H1 (cell line): ENCODE results near the gene IL2RA. TPM values are rescaled to one million over a fixed set of nuclear protein-coding genes. Genes with fewer than 3 reads are reported as not detected.

Source experiments
- CTCF ChIA-PET: fragments of 300-600 bp; sonication (Branson Sonifier 250); formaldehyde crosslinking; loops from one replicate; lab custom pipeline; 2021; ENCODE audit not compliant: partially characterized antibody; lab: Charles Lee
- POLR2A ChIA-PET: fragments of 300-600 bp; sonication (Branson Sonifier 250); formaldehyde crosslinking; loops from one replicate; lab custom pipeline; 2021; ENCODE audit warnings: inconsistent platforms; ENCODE audit not compliant: partially characterized antibody; lab: Charles Lee
- DNase-seq, 2 experiments: peaks; one replicate each; pipeline versions ENCODE4 v3.0.0 to v3.0.0-alpha.2; 2010 to 2022; ENCODE audit warnings: low spot score in 2 of 2, low read depth in 1 of 2, mixed read lengths in 1 of 2
- FAIRE-seq: peaks from 2 replicates; lab custom pipeline; 2011; peaks lifted over from hg19 to GRCh38; lab: Jason Lieb, UNC
- H2AFZ ChIP-seq: 2 replicates; pipeline ENCODE4 v1.8.1; 2012; ENCODE audit warnings: low read length, inconsistent platforms
- H2AK5ac ChIP-seq: 2 replicates; pipeline ENCODE4 v1.6.1; 2013; ENCODE audit warnings: low read depth, low read length
- H2BK120ac ChIP-seq: replicated peaks from 2 replicates; pipeline ENCODE3; 2013; ENCODE audit warnings: low read depth, low read length, inconsistent platforms
- H2BK12ac ChIP-seq: 2 replicates; pipeline ENCODE4 v1.6.1; 2013; ENCODE audit warnings: low read depth, low read length
- H2BK15ac ChIP-seq: 2 replicates; pipeline ENCODE4 v1.6.1; 2013; ENCODE audit warnings: low read length
- H2BK20ac ChIP-seq: 2 replicates; pipeline ENCODE4 v1.6.1; 2013; ENCODE audit warnings: low read length
- H2BK5ac ChIP-seq: 2 replicates; pipeline ENCODE4 v1.6.1; 2013; ENCODE audit warnings: low read depth, low read length
- H3K14ac ChIP-seq: 2 replicates; pipeline ENCODE4 v1.6.1; 2013; ENCODE audit warnings: inconsistent platforms; ENCODE audit not compliant: insufficient read length
- H3K18ac ChIP-seq: 2 replicates; pipeline ENCODE4 v1.6.1; 2013; ENCODE audit warnings: low read length; ENCODE audit errors: extremely low read depth
- H3K23ac ChIP-seq: 2 replicates; pipeline ENCODE4 v1.6.1; 2013; ENCODE audit warnings: inconsistent platforms; ENCODE audit not compliant: insufficient read length
- H3K23me2 ChIP-seq: 2 replicates; pipeline ENCODE4 v1.6.1; 2013; ENCODE audit warnings: low read depth, low read length
- H3K27ac ChIP-seq: 2 replicates; pipeline ENCODE4 v1.6.1; 2011; ENCODE audit warnings: low read depth, low read length, inconsistent platforms
- H3K27me3 ChIP-seq, 4 experiments: replicated peaks in 1 of 4; 1 replicate in 1 of 4; 2 replicates in 3 of 4; pipeline versions ENCODE4 v1.6.1 to v1.8.1; 2011 to 2013; ENCODE audit warnings: low read length in 3 of 4, mild to moderate bottlenecking in 3 of 4, inconsistent platforms in 2 of 4, mixed read lengths in 2 of 4, moderate library complexity in 1 of 4; ENCODE audit not compliant: control insufficient read depth in 3 of 4, insufficient read depth in 3 of 4; ENCODE audit errors: extremely low read depth in 1 of 4
- H3K36me3 ChIP-seq, 4 experiments: 2 replicates each; pipeline versions ENCODE4 v1.6.1 to v1.8.1; 2011 to 2013; ENCODE audit warnings: mild to moderate bottlenecking in 4 of 4, low read length in 3 of 4, moderate library complexity in 2 of 4, control low read depth in 1 of 4, inconsistent platforms in 1 of 4; ENCODE audit not compliant: insufficient read depth in 4 of 4, control insufficient read depth in 2 of 4
- H3K4ac ChIP-seq: replicated peaks from 2 replicates; pipeline ENCODE3; 2013; ENCODE audit warnings: low read length, low read depth, mixed read lengths, inconsistent platforms; ENCODE audit not compliant: insufficient read length
- H3K4me1 ChIP-seq, 4 experiments: replicated peaks in 1 of 4; 1 replicate in 1 of 4; 2 replicates in 3 of 4; pipeline versions ENCODE4 v1.6.1 to v1.8.1; 2011 to 2013; ENCODE audit warnings: low read length in 3 of 4, inconsistent platforms in 2 of 4, mixed read lengths in 1 of 4; ENCODE audit not compliant: insufficient read depth in 4 of 4, control insufficient read depth in 3 of 4
- H3K4me2 ChIP-seq, 2 experiments: 2 replicates each; pipeline versions ENCODE4 v1.6.1 to v1.8.1; 2011 to 2013; ENCODE audit warnings: low read depth in 2 of 2, low read length in 2 of 2, control low read depth in 1 of 2, inconsistent platforms in 1 of 2, mild to moderate bottlenecking in 1 of 2; ENCODE audit not compliant: insufficient read depth in 1 of 2
- H3K4me3 ChIP-seq, 4 experiments: fragments of 200-600, 300-600 bp in 1 of 4; sonication (generic), shearing (Covaris generic), sonication (Bioruptor Twin) in 1 of 4; 2 replicates each; pipeline versions ENCODE4 v1.5.1 to v1.8.1; 2011 to 2016; ENCODE audit warnings: low read length in 4 of 4, low read depth in 3 of 4, control low read depth in 2 of 4, inconsistent platforms in 2 of 4, mild to moderate bottlenecking in 2 of 4, mixed read lengths in 1 of 4, moderate library complexity in 1 of 4; ENCODE audit not compliant: insufficient read depth in 2 of 4; ENCODE audit errors: extremely low read depth in 1 of 4
- H3K56ac ChIP-seq: replicated peaks from 2 replicates; pipeline ENCODE3; 2013; ENCODE audit warnings: low read depth, mild to moderate bottlenecking, mixed read lengths, low read length, inconsistent platforms; ENCODE audit not compliant: insufficient read length
- H3K79me1 ChIP-seq: 2 replicates; pipeline ENCODE4 v1.6.1; 2013; ENCODE audit warnings: low read depth, low read length, control low read depth
- H3K79me2 ChIP-seq, 2 experiments: 2 replicates each; pipeline versions ENCODE4 v1.6.1 to v1.8.1; 2012 to 2013; ENCODE audit warnings: low read length in 2 of 2, mild to moderate bottlenecking in 2 of 2, inconsistent platforms in 1 of 2; ENCODE audit not compliant: insufficient read depth in 2 of 2, control insufficient read depth in 1 of 2
- H3K9ac ChIP-seq, 4 experiments: replicated peaks in 1 of 4; 1 replicate in 1 of 4; 2 replicates in 3 of 4; pipeline versions ENCODE4 v1.6.1 to v1.8.1; 2011 to 2013; ENCODE audit warnings: low read depth in 3 of 4, low read length in 3 of 4, control low read depth in 2 of 4, mild to moderate bottlenecking in 2 of 4, moderate library complexity in 2 of 4, inconsistent platforms in 1 of 4; ENCODE audit errors: extremely low read depth in 1 of 4
- H3K9me3 ChIP-seq, 2 experiments: 2 replicates each; pipeline versions ENCODE4 v1.6.1 to v1.8.1; 2012 to 2013; ENCODE audit warnings: mild to moderate bottlenecking in 2 of 2, moderate library complexity in 2 of 2, control low read depth in 1 of 2, inconsistent platforms in 1 of 2, low read depth in 1 of 2, low read length in 1 of 2, mixed read lengths in 1 of 2; ENCODE audit not compliant: insufficient read depth in 2 of 2
- H4K20me1 ChIP-seq, 2 experiments: replicated peaks in 1 of 2; 2 replicates each; pipeline versions ENCODE3 to v1.8.1; 2011 to 2013; ENCODE audit warnings: inconsistent platforms in 2 of 2, low read length in 2 of 2, mild to moderate bottlenecking in 1 of 2; ENCODE audit not compliant: insufficient read depth in 2 of 2, control insufficient read depth in 1 of 2
- H4K5ac ChIP-seq: 2 replicates; pipeline ENCODE4 v1.6.1; 2013; ENCODE audit warnings: low read length, low read depth, mixed read lengths, inconsistent platforms; ENCODE audit not compliant: insufficient read length
- H4K8ac ChIP-seq: 2 replicates; pipeline ENCODE4 v1.8.0; 2013; ENCODE audit warnings: mild to moderate bottlenecking, moderate library complexity, low read length, inconsistent platforms; ENCODE audit not compliant: insufficient read depth; ENCODE audit errors: extremely low read depth
- H4K91ac ChIP-seq: replicated peaks from 2 replicates; pipeline ENCODE3; 2013; ENCODE audit warnings: low read length, mixed read lengths, inconsistent platforms; ENCODE audit not compliant: insufficient read length
- ASH2L ChIP-seq: fragments of 200-600, 300-600 bp; sonication (generic); IDR thresholded peaks from one replicate; pipeline ENCODE4 v1.7.1; 2017; ENCODE audit warnings: low read length
- ATF3 ChIP-seq: IDR thresholded peaks from 2 replicates; pipeline ENCODE4 v1.6.1; 2011; ENCODE audit warnings: low read depth, mild to moderate bottlenecking, low read length; ENCODE audit not compliant: insufficient read depth
- BCL11A ChIP-seq, 2 experiments: IDR thresholded peaks; one replicate each; pipeline ENCODE4 v1.6.1; 2011; ENCODE audit warnings: low read depth in 2 of 2, low read length in 2 of 2, mild to moderate bottlenecking in 2 of 2
- BRCA1 ChIP-seq: IDR thresholded peaks from 2 replicates; pipeline ENCODE4 v1.6.1; 2012; ENCODE audit warnings: low read depth, low read length, improper control_type of control experiment
- CTBP2 ChIP-seq: IDR thresholded peaks from 2 replicates; pipeline ENCODE4 v1.7.0; 2011; ENCODE audit warnings: borderline replicate concordance, mild to moderate bottlenecking, moderate library complexity, mixed read lengths, low read length; ENCODE audit not compliant: insufficient read depth, insufficient read length
- GABPA ChIP-seq: IDR thresholded peaks from 2 replicates; pipeline ENCODE4 v1.6.1; 2011; ENCODE audit warnings: mild to moderate bottlenecking, low read length, moderate library complexity, borderline replicate concordance; ENCODE audit not compliant: insufficient read depth
- KDM4A ChIP-seq: IDR thresholded peaks from one replicate; pipeline ENCODE4 v1.7.1; 2012; ENCODE audit warnings: low read depth, mild to moderate bottlenecking, moderate library complexity, low read length, inconsistent platforms; ENCODE audit not compliant: severe bottlenecking
- MAX ChIP-seq: IDR thresholded peaks from 2 replicates; pipeline ENCODE4 v1.6.1; 2012; ENCODE audit warnings: inconsistent platforms
- PHF8 ChIP-seq: fragments of 200-600 bp; sonication (generic); conservative IDR thresholded peaks from 2 replicates; pipeline ENCODE4 v1.7.1; 2012; ENCODE audit warnings: low read depth, mild to moderate bottlenecking, inconsistent platforms, low read length, moderate library complexity
- RXRA ChIP-seq: IDR thresholded peaks from 2 replicates; pipeline ENCODE4 v1.6.1; 2011; ENCODE audit warnings: low read depth, mild to moderate bottlenecking, low read length, moderate library complexity; ENCODE audit not compliant: insufficient read depth
- SAP30 ChIP-seq: fragments of 300-600 bp; sonication (generic); IDR thresholded peaks from 2 replicates; pipeline ENCODE4 v1.7.1; 2012; ENCODE audit warnings: low read length, moderate library complexity, mild to moderate bottlenecking, inconsistent platforms; ENCODE audit not compliant: insufficient read depth, insufficient replicate concordance
- TEAD4 ChIP-seq: IDR thresholded peaks from 2 replicates; pipeline ENCODE4 v1.6.1; 2012; ENCODE audit warnings: low read depth, low read length, inconsistent platforms, mixed read lengths
- YY1 ChIP-seq: IDR thresholded peaks from 2 replicates; pipeline ENCODE4 v1.6.1; 2011; ENCODE audit warnings: low read depth, mild to moderate bottlenecking, low read length
- WGBS, 2 experiments: shearing (Covaris generic) in 1 of 2; methylation state at CpG; one replicate each; pipeline versions ENCODE4 v1.1.6 to v1.1.7; 2013 to 2015; ENCODE audit warnings: low lambda C conversion rate in 2 of 2, mixed read lengths in 2 of 2, inconsistent platforms in 1 of 2, low coverage in 1 of 2, missing lambda C conversion rate in 1 of 2; ENCODE audit not compliant: insufficient replicate concordance in 2 of 2, insufficient coverage in 1 of 2, insufficient read length in 1 of 2; ENCODE audit errors: extremely low coverage in 1 of 2, missing lambda C conversion rate in 1 of 2; 5-methylcytosine and 5-hydroxymethylcytosine counted together
- polyA plus RNA-seq, 7 experiments: library from polyadenylated mRNA; depleted of rRNA in 3 of 7; stranded (reverse) in 5 of 7; unstranded in 2 of 7; fragments of >200 nt in 5 of 7; fragments of 200-250 nt in 2 of 7; gene quantifications; 1 replicate in 5 of 7; 2 replicates in 1 of 7; 4 replicates in 1 of 7; pipeline versions ENCODE4 v1.2.1 to v1.2.3, GENCODE V29; 2011 to 2013; ENCODE audit warnings: missing spikeins in 2 of 7, mixed read lengths in 2 of 7
- total RNA-seq: library from RNA; stranded (reverse); fragmentation: NEBNext Ultra II Directional; extraction: Animal tissue kit (Norgen Biotek cat#: 25700); gene quantifications from 2 replicates; pipeline ENCODE4 v1.2.1, GENCODE V29; 2021

Gene IL2RA
- total and polyA plus RNA-seq, 2 of the 8 experiments (the other 6 are each of a cell fraction or from before 2014, with no cell fraction given) = not detected

- Histone ChIP-seq H3K18ac (no peak overlapping the region), H3K27ac (no peak overlapping the region), H4K8ac (no peak overlapping the region), H3K23me2 (peaks cover 8% of the 10 kb centered on the region; the same call in 1 of the 2 replicates), H2BK20ac (no peak overlapping the region), H3K56ac (no peak overlapping the region), H3K36me3 (no peaks in the 10 kb centered on the region), H4K20me1 (no peaks in the 10 kb centered on the region), H2BK120ac (no peak overlapping the region), H2BK15ac (no peak overlapping the region), H3K4me2 (no peak overlapping the region), H3K4me3 (no peak overlapping the region), H2BK5ac (no peak overlapping the region), H2BK12ac (no peak overlapping the region), H3K23ac (no peak overlapping the region), H3K4me1 (no peaks in the 10 kb centered on the region), H3K14ac (no peak overlapping the region), H3K9ac (no peak overlapping the region), H2AK5ac (no peak overlapping the region), H4K5ac (no peak overlapping the region), H3K9me3 (no peaks in the 10 kb centered on the region), H2AFZ (no peak overlapping the region), H3K4ac (no peak overlapping the region), H3K27me3 (no peaks in the 10 kb centered on the region), H3K79me2 (no peaks in the 10 kb centered on the region), H3K79me1 (no peaks in the 10 kb centered on the region), H4K91ac (no peak overlapping the region)
- FAIRE-seq = no peak
- no peak for DNase-seq
- 92% methylated on average over 9 of the region's 9 CpGs; no CpG with 5 or more reads in 1 of the 2 experiments for WGBS, 2 experiments
- ChIA-PET POLR2A (interaction anchor here (0.7 kb wide), 1 partner anchor 65 kb away, joined by 3 read pairs; no protein-coding TSS in a partner anchor), CTCF (interaction anchor here (0.6 kb wide), 1 partner anchor 114 kb away, joined by 7 read pairs; no protein-coding TSS in a partner anchor)
- TF ChIP-seq BCL11A (IDR thresholded peaks at IDR 0.05; ENCODE audit: low read depth in 2 of 2, low read length in 2 of 2) (no peak), RXRA (no peak), BRCA1 (no peak), TEAD4 (no peak), MAX (no peak), GABPA (no peak), ATF3 (no peak), YY1 (no peak), CTBP2 (no peak), ASH2L (no peak), PHF8 (no peak), KDM4A (no peak), SAP30 (no peak)
Observed at GRCh38 chr10:6020826-6021225, 41.3 kb downstream of the IL2RA start.
